ENCODE measurements around the gene NAGLU. TPM values are rescaled to one million over a fixed set of nuclear protein-coding genes. Genes with fewer than 3 reads are reported as not detected.

The NAGLU gene
- total RNA-seq, 1 donor from 2014 or later = 39.1 TPM

DNA sequence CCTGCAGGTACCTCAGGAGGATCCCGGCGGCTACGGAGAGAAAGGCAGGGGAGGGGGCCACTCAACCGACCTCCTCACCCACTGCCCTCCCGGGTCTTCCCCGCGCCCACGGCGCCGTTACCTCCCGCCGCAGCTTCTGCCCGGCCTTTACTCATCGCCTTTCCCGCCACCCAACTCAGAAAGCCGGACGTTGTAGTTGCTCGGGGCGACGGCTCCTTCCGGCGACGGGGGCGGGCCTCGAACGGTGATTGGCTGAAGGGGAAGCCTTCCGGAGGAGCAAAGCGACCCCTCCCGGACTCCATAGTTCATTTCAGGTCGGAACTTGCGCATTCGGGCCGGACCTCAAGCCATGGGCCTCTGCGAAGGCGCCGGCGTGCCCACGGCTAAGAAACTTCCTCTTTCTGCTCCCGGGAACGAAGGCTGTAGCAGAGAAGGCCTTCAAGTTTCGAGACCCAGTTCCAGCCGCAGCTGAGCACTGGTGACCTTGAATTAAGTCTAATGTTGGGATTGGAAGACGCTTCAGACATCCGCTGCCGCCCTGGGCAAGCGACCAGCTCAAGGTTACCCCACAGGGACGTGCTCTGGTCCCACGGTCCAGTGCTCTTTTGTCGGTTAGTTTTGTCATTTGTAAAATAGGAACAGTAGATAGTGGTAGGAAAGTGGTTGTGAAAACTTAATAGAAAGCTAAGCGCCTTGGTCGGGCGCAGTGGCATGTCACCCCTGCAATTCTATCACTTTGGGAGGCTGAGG, 41.7 kb downstream of the NAGLU start, which contains the start of gene PSMC3IP:
Gene PSMC3IP, minus strand, starts transcription at position 198 of the 750 bp plus-strand sequence. Its CDS starts 43 bp downstream, at position 155.
- no peak for TF ChIP-seq CTCF (IDR thresholded peaks at IDR 0.05)
- DNase-seq = peak; percentile 96
- H3K27ac ChIP-seq = peak within 1 kb of the TSS; percentile 90
- no peaks in the 10 kb centered on the region for H3K9me3 ChIP-seq
- intact Hi-C loops (cut with DNase I) = no loop called here
- ATAC-seq = peak; percentile 98
- H3K36me3 ChIP-seq = peaks cover 58% of the 10 kb centered on the region
- H3K27me3 ChIP-seq (ENCODE audit: low read depth) = no peaks in the 10 kb centered on the region
- H3K4me3 ChIP-seq = peak within 1 kb of the TSS; percentile 84
- H3K4me1 ChIP-seq = peaks cover 19% of the 10 kb centered on the region

DNA sequence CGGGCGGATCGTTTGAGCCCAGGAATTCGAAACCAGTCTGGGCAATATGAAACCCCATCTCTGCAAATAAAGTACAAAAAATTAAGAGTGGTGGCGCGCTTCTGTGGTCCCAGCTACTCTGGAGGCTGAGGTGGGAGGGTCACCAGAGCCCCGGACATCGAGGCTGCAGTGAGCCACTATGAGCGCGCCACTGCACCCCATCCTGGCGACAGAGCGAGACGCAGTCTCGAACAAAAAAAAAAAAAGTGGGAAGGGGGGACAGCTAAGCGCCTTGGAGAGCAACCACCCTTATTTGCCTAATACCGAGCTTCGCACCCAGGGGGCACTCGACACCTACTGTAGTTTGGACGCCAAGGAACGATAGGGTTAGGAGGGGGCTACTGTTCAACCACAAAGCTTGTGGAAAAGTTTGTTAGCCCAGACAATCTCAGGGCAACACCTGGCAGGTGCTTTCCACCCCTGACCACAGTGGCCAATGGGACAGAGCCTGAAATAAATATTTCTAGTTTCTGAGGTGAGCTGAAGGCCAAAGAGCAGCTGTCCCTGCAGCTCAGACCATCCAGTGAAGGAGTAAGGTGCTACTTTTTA, 42.3 kb downstream of the NAGLU start:
- DNase-seq (peak; percentile 79), ATAC-seq (peak; percentile 86 to 87)
- Histone ChIP-seq H3K27ac (peak overlapping the region; percentile 90), H3K4me3 (peak overlapping the region; percentile 84), H3K9me3 (no peaks in the 10 kb centered on the region), H3K27me3 (ENCODE audit: low read depth) (no peaks in the 10 kb centered on the region), H3K4me1 (peaks cover 19% of the 10 kb centered on the region), H3K36me3 (peaks cover 58% of the 10 kb centered on the region)
- peak; percentile 67 for TF ChIP-seq CTCF (IDR thresholded peaks at IDR 0.05)
- intact Hi-C loops (cut with DNase I) = no loop called here

DNA sequence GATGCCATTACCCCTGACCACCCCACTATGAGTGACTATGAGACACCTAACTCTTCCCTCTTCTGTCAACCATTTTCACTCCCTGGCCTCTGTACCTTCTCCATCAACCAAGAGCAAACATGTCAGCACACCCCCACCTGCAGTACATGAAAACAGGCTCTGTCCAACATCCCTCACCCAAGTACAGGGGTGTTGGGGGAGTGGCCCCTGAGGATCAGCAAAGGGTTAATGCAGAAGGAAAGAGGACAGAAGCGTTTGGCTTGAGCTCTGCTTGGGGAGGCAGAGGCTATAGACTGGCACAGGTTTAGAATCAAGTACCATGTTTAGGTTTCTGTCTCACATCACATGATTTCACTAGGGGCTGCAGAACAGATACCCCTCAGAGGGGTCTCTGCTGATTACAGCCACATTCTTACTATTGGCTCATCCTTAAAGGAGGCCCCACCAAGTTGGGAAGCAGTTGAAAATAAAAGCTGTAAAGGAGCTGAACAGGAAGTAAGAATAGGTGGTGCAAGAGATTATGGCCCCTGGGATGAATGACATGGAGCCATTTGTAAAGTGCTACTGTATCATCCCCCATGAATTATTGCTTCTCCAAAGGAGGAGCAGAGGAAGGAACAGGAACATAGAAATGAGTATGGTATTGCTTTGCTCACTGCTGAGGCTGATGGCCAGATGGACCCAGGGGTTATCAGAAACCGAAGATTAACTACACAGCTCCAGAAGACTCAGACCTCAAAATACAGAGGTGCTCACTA, 43.9 kb downstream of the NAGLU start:
- Histone ChIP-seq H3K36me3 (peaks cover 58% of the 10 kb centered on the region), H3K27me3 (ENCODE audit: low read depth) (no peaks in the 10 kb centered on the region), H3K4me1 (peaks cover 22% of the 10 kb centered on the region), H3K27ac (no peak overlapping the region), H3K4me3 (no peak overlapping the region), H3K9me3 (no peaks in the 10 kb centered on the region)
- intact Hi-C loops (cut with DNase I) = no loop called here
- ATAC-seq = no peak
- no peak for DNase-seq
- no peak for TF ChIP-seq CTCF (IDR thresholded peaks at IDR 0.05)

DNA sequence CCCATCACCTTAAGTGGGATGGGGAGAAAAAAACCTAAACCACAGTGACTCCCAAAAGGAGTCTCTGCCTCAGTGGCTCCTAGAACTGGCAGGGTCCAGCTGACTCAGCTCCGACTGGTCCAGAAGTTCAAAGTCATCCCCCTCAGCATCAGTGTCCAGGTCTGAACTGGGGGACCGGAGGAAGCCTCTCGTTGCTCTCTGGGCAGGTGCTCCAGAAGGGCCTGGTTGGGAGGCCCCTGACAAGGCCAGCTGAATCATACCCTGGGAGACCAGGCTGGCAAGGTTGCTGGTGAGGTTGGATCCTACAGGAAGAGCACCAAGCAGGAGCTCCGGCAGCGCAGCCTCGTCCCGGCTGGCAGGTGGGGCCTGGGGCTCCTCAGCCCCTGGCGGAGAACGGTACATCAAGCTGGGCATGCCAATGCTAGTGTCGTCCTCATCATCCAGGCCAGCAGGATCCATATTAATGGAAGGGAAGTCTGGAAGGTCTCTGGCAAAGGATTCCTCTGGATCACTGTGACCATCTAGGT, 45.8 kb downstream of the NAGLU start:
- no peak for TF ChIP-seq CTCF (IDR thresholded peaks at IDR 0.05)
- H3K27me3 ChIP-seq (ENCODE audit: low read depth) = no peaks in the 10 kb centered on the region
- no peak overlapping the region for H3K27ac ChIP-seq
- peaks cover 73% of the 10 kb centered on the region for H3K36me3 ChIP-seq
- no peak overlapping the region for H3K4me3 ChIP-seq
- DNase-seq (no peak), ATAC-seq (no peak)
- no peaks in the 10 kb centered on the region for H3K9me3 ChIP-seq
- intact Hi-C loops (cut with DNase I) = no loop called here
- peaks cover 38% of the 10 kb centered on the region for H3K4me1 ChIP-seq

GRCh38 chr17:42584880-42585279, 48.8 kb downstream of the NAGLU start:
- ATAC-seq = peak; percentile 61 to 70
- H3K27ac ChIP-seq = peak overlapping the region; percentile 46

More at GRCh38 chr17:42584880-42585279, 48.8 kb downstream of the NAGLU start:
- TF ChIP-seq CTCF (IDR thresholded peaks at IDR 0.05) = no peak
- Histone ChIP-seq H3K4me1 (peaks cover 31% of the 10 kb centered on the region), H3K9me3 (no peaks in the 10 kb centered on the region), H3K27me3 (ENCODE audit: low read depth) (no peaks in the 10 kb centered on the region), H3K4me3 (no peak overlapping the region), H3K36me3 (peaks cover 100% of the 10 kb centered on the region)
- intact Hi-C loops (cut with DNase I) = no loop called here
- DNase-seq = no peak

Measured in lower lobe of right lung (tissue), 2 donors.